Stimulated activated effector memory CD8-positive, alpha-beta T cell treated with anti-CD3 and anti-CD28 coated beads, Interleukin-12 subunit alpha, Interleukin-12 subunit beta, amount 100 ng/mL, for 72 hours (primary cell): ENCODE results near the gene ACOT9.
A peak's percentile ranks its signal among the peaks of the same experiment; 100 is the strongest.
"Not testable (repeated sequence)": the region's sequence is repeated elsewhere in the genome, so short reads cannot be mapped to it uniquely, and the experiment has no call there.

Experiments used
- ATAC-seq: fragments of 150-1000 bp; cut with Tn5 transposase; 2 replicates; pipeline ENCODE4 v1.10.0; 2021
- DNase-seq, 2 donors: peaks; one replicate each; pipeline ENCODE4 v3.0.0; 2021 to 2022; ENCODE audit warnings: low spot score in 2 of 2
- H3K27ac Mint-ChIP-seq: one replicate; pipeline ENCODE4 v1.8.0; 2022; ENCODE audit warnings: mild to moderate bottlenecking, mixed read lengths
- H3K36me3 Mint-ChIP-seq: one replicate; pipeline ENCODE4 v1.8.0; 2022; ENCODE audit warnings: mild to moderate bottlenecking, mixed read lengths
- H3K4me1 Mint-ChIP-seq: one replicate; pipeline ENCODE4 v1.8.0; 2022; ENCODE audit warnings: mixed read lengths
- H3K4me3 Mint-ChIP-seq: one replicate; pipeline ENCODE4 v1.8.0; 2022; ENCODE audit warnings: mild to moderate bottlenecking, mixed read lengths
- H3K9me3 Mint-ChIP-seq: one replicate; pipeline ENCODE4 v1.8.0; 2022; ENCODE audit warnings: mixed read lengths

ACOT9 gene

DNA sequence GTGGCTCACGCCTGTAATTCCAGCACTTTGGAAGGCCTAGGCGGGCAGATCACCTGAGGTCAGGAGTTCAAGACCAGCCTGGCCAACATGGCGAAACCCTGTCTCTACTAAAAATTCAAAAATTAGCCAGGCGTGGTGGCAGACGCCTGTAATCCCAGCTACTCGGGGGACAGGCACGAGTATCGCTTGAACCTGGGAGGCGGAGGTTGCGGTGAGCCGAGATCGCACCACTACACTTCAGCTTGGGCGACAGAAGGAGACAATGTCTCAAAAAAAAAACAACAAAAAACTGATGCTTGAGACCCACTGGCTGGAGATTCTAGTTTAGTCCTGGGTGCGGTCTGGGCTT is 521 bp upstream of the ACOT9 start:
- DNase-seq, H3K36me3 Mint-ChIP-seq, H3K9me3 Mint-ChIP-seq, ATAC-seq: not testable (repeated sequence)
- Mint-ChIP-seq H3K4me1 (peaks cover 25% of the 10 kb centered on the region), H3K27ac (peak overlapping the region; percentile 81), H3K4me3 (peak overlapping the region; percentile 79)

DNA sequence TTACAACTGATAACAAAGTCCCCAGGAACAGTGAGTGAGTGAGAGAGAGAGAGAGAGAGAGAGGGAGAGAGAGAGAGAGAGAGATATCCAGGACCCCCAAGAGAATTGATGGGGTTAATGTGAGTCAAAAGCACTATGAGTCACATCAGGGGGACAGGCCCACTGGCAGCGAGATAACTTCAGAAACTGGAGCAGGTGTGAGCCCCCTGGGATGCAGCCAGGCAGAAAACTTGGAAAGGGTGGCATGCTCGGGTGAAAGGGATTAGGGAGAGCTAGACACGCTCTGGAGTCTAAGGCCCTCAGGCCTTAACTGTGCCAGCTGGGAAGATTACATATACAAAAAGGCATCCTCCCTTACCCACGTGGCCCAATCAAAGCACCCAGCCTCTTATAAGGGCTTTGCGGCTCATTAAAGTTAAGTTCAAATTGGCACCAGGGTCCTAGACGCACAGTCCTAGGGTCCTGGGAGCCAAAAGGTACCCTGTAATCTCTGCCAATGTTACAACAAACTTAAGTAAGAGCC is 841 bp downstream of the ACOT9 start:
- H3K9me3 Mint-ChIP-seq = no peaks in the 10 kb centered on the region
- peaks cover 25% of the 10 kb centered on the region for H3K4me1 Mint-ChIP-seq
- DNase-seq (peak in 1 of 2 donors; percentile 49), ATAC-seq (peak; percentile 24)
- peak overlapping the region; percentile 79 for H3K4me3 Mint-ChIP-seq
- peak overlapping the region; percentile 81 for H3K27ac Mint-ChIP-seq
- peaks cover 6% of the 10 kb centered on the region for H3K36me3 Mint-ChIP-seq

DNA sequence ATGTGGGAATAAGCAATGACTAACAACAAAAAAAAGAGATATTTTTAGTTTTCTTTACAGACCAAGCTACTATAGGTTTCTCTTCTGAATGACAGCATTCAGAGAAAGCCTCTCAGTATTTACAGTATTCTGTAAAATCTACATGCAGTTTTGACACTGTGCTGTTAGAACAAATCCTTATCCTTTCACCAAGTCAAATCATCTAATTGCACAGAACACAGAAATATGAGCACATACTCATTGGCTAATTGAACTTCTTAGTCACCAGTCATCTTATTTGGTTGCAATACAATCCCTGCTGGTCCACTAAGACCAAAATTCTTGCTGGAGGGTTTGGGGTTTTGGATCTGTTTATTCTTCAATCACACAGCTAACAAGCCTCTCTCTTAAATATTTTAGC is 5.7 kb downstream of the ACOT9 start:
- Mint-ChIP-seq H3K4me1 (peaks cover 23% of the 10 kb centered on the region), H3K27ac (no peak overlapping the region), H3K4me3 (no peak overlapping the region), H3K9me3 (no peaks in the 10 kb centered on the region), H3K36me3 (peaks cover 20% of the 10 kb centered on the region)
- DNase-seq (no peak), ATAC-seq (peak; percentile 60)

DNA sequence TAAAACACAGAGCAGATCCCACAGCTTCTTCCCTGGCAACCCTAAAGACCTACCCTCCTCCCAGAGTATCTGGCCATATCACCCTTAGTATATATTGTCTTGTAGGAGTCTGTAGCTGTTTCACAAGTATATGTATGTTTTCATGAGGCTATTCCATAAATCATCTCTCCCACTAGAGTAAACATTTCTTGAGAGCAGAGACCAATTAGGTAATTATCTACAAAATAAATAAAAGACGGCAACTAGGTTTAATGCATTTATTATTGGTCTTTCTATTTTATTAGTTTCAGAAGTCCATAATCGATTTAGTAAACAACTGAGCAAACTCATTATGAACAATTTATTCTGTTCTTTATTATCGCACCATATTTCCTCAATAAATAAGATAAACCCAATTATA is 7.0 kb downstream of the ACOT9 start:
- Mint-ChIP-seq H3K9me3 (no peaks in the 10 kb centered on the region), H3K4me1 (peaks cover 26% of the 10 kb centered on the region), H3K27ac (peak overlapping the region; percentile 30), H3K4me3 (no peak overlapping the region), H3K36me3 (peaks cover 33% of the 10 kb centered on the region)
- DNase-seq = no peak
- ATAC-seq = no peak

DNA sequence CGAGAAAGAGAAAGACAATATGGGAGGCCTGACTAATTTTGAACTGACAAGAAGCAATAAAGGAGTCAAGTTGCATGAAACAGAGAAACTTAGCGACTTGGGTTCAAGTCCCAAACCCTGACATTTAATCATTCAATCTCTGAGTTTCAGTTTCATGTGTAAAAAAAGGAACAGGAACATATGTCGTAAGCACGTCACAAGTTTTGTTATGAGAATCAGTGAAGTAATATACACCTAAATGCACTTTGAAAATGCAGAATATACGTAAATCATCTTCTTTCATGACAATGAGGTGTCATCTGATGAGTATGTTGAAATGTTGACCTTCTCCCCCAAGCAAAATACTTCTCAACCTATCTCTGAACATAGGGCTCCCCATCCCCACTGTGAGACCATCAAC is 10.4 kb downstream of the ACOT9 start:
- H3K4me3 Mint-ChIP-seq = peak overlapping the region; percentile 36
- H3K9me3 Mint-ChIP-seq = no peaks in the 10 kb centered on the region
- peak overlapping the region; percentile 64 for H3K27ac Mint-ChIP-seq
- ATAC-seq (peak; percentile 94), DNase-seq (no peak)
- peaks cover 60% of the 10 kb centered on the region for H3K36me3 Mint-ChIP-seq
- H3K4me1 Mint-ChIP-seq = peaks cover 26% of the 10 kb centered on the region

GRCh38 chrX:23731951-23732350 is 11.1 kb downstream of the ACOT9 start:
- no peaks in the 10 kb centered on the region for H3K9me3 Mint-ChIP-seq
- DNase-seq (no peak), ATAC-seq (no peak)
- H3K4me1 Mint-ChIP-seq = peaks cover 26% of the 10 kb centered on the region
- H3K27ac Mint-ChIP-seq = peak overlapping the region; percentile 37
- H3K36me3 Mint-ChIP-seq = peaks cover 67% of the 10 kb centered on the region
- no peak overlapping the region for H3K4me3 Mint-ChIP-seq

DNA sequence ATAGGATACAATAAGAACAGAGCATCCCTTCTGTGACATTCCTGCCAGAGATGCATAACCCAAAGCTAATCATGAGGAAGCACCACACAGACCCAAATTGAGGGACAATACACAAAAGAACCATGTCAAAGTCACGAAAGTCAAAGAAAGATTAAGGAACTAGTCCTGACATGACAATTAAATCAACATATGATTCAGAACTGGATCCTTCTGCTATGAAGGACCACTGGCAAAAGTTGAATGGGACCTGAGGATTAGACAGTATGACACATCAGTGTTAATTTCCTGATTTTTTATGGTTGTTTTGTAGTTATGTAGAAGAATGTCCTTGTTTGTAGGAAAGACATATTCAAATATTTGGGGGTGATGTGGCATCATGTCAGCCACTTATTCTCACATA is 13.9 kb downstream of the ACOT9 start:
- ATAC-seq (no peak), DNase-seq (no peak)
- H3K9me3 Mint-ChIP-seq = no peaks in the 10 kb centered on the region
- no peak overlapping the region for H3K27ac Mint-ChIP-seq
- no peak overlapping the region for H3K4me3 Mint-ChIP-seq
- peaks cover 86% of the 10 kb centered on the region for H3K36me3 Mint-ChIP-seq
- H3K4me1 Mint-ChIP-seq = peaks cover 20% of the 10 kb centered on the region

- peaks cover 94% of the 10 kb centered on the region for H3K36me3 Mint-ChIP-seq
- ATAC-seq (no peak), DNase-seq (no peak)
- peaks cover 9% of the 10 kb centered on the region for H3K4me1 Mint-ChIP-seq
- no peak overlapping the region for H3K27ac Mint-ChIP-seq
- no peaks in the 10 kb centered on the region for H3K9me3 Mint-ChIP-seq
- H3K4me3 Mint-ChIP-seq = no peak overlapping the region
These were observed 15.9 kb downstream of the ACOT9 start for GRCh38 chrX:23727206-23727605.

DNA sequence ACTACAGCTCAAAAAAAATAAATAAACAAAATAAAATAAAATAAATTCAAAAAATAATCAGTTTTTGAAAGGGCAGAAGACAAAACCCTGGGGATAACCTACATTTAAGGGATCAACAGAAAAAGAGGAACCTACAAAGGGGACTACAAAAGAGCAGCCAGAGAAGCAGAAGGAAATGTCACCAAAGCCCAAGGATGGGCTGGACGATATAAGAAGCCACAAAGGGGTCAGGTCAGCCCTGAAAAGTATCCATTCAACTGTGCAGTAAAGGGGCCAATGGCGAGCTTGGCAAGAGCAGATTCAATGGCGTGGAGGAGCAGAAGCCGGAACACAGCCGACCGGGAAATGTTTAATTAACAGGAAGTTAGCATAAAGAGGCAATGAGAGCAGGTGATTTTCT is 16.9 kb downstream of the ACOT9 start:
- H3K4me1 Mint-ChIP-seq = no peaks in the 10 kb centered on the region
- H3K4me3 Mint-ChIP-seq = no peak overlapping the region
- ATAC-seq = no peak
- no peak for DNase-seq
- peaks cover 92% of the 10 kb centered on the region for H3K36me3 Mint-ChIP-seq
- no peak overlapping the region for H3K27ac Mint-ChIP-seq
- H3K9me3 Mint-ChIP-seq = no peaks in the 10 kb centered on the region

DNA sequence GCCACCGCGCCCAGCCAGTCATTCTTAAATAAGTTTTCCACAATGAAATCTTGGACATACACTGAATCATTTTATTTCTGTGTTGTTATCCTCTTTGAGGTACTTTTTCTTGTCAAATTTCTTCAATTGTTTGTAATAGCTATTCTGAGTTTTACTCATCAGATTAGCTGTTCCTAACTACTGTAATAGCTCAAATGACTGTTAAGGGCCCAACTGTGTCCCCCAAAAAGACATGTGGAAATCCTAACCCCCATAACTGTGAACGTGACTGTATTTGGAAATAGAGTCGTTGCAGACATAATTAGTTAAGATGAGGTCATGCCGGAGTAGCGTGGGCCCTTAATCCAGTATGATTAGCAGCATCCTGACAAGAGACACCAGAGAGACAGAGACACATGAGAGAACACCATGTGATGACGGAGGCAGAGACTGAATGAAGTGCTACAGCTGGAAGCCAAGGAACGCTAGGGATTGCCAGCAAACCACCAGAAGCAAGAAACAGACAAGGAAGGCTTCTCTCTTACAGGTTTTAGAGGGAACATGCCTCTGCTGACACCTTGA is 22.9 kb downstream of the ACOT9 start:
- H3K4me3 Mint-ChIP-seq = no peak overlapping the region
- DNase-seq (no peak), ATAC-seq (peak; percentile 68)
- H3K9me3 Mint-ChIP-seq = no peaks in the 10 kb centered on the region
- peaks cover 78% of the 10 kb centered on the region for H3K36me3 Mint-ChIP-seq
- H3K27ac Mint-ChIP-seq = peak overlapping the region; percentile 37
- H3K4me1 Mint-ChIP-seq = peaks cover 6% of the 10 kb centered on the region

GRCh38 chrX:23705235-23705634 is 37.8 kb downstream of the ACOT9 start:
- Mint-ChIP-seq H3K4me1 (no peaks in the 10 kb centered on the region), H3K27ac (peak overlapping the region; percentile 34), H3K4me3 (no peak overlapping the region), H3K36me3 (peaks cover 89% of the 10 kb centered on the region), H3K9me3 (no peaks in the 10 kb centered on the region)
- DNase-seq (no peak), ATAC-seq (no peak)

DNA sequence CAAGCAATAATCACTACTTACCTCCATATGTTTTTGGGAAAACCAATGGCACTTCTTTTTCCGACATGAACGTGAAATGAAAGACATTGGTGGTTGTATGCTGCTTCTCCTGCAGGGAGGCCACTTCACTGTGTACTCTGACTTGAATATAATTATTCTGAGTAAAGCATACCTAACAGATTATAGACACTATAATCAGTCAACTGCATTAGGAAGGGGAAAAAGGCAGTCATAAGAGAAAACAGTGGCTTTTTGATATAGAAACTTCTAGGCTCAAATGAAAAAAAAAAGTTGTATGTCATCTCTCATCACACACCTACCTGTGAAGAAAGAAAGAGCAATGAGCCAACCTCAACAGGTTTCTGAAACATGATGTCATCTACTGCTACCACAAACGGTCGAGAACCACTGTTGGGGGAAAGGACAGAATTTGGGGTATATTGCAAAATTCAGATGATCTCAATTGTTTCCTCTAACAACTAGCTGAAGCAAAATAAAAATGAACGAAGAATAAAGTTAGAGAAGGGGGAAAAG is 38.3 kb downstream of the ACOT9 start:
- Mint-ChIP-seq H3K36me3 (peaks cover 90% of the 10 kb centered on the region), H3K4me1 (no peaks in the 10 kb centered on the region), H3K27ac (peak overlapping the region; percentile 34), H3K4me3 (no peak overlapping the region), H3K9me3 (no peaks in the 10 kb centered on the region)
- ATAC-seq (no peak), DNase-seq (no peak)

GRCh38 chrX:23699636-23700194 is 43.4 kb downstream of the ACOT9 start:
- Mint-ChIP-seq H3K9me3 (no peaks in the 10 kb centered on the region), H3K27ac (no peak overlapping the region), H3K4me1 (no peaks in the 10 kb centered on the region), H3K36me3 (peaks cover 39% of the 10 kb centered on the region), H3K4me3 (no peak overlapping the region)
- no peak for DNase-seq
- ATAC-seq = peak; percentile 49

GRCh38 chrX:23694606-23695005 is 48.5 kb downstream of the ACOT9 start:
- H3K27ac Mint-ChIP-seq = no peak overlapping the region
- peak in 1 of 2 donors; percentile 3 for DNase-seq
- no peak for ATAC-seq

GRCh38 chrX:23692166-23692565 is 50.9 kb downstream of the ACOT9 start:
- ATAC-seq (no peak), DNase-seq (no peak)
- Mint-ChIP-seq H3K9me3 (no peaks in the 10 kb centered on the region), H3K36me3 (peaks cover 2% of the 10 kb centered on the region), H3K27ac (no peak overlapping the region), H3K4me1 (no peaks in the 10 kb centered on the region), H3K4me3 (no peak overlapping the region)

More at GRCh38 chrX:23694606-23695005, 48.5 kb downstream of the ACOT9 start:
- Mint-ChIP-seq H3K4me1 (no peaks in the 10 kb centered on the region), H3K9me3 (no peaks in the 10 kb centered on the region), H3K36me3 (no peaks in the 10 kb centered on the region), H3K4me3 (no peak overlapping the region)

- not testable (repeated sequence) for DNase-seq, H3K27ac Mint-ChIP-seq, H3K4me1 Mint-ChIP-seq, H3K4me3 Mint-ChIP-seq, ATAC-seq, H3K9me3 Mint-ChIP-seq
- H3K36me3 Mint-ChIP-seq = peaks cover 90% of the 10 kb centered on the region
These were observed 66.6 kb downstream of the ACOT9 start for GRCh38 chrX:23676486-23676885.
